ENCODE results near the gene QPCT. TPM values are rescaled to one million over a fixed set of nuclear protein-coding genes. Genes with fewer than 3 reads are reported as not detected.

QPCT gene
- total RNA-seq, 4 donors from 2014 or later, result 2.1 to 13.7 (median 7.2) TPM

DNA sequence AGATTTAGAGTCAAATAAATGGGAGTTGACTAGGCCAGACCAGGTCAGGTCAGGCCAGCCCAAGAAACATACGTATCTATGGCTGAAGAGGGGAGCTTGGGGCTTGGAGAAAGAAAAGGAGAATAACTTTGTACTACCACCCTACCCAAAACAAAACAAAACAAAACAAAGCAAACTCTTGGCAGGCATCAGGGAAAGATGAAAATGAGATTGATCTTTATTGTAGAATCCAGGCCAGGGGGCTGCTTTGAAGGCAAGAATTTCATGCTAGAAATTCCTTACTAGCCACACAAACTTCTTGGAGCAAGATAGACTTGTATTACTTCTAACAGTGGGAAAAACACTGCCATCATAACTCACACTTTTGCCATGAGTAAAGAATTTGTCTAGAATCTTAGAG lies 26.2 kb downstream of the QPCT start:
- Histone ChIP-seq H3K36me3 (no peaks in the 10 kb centered on the region), H3K9me3 (no peaks in the 10 kb centered on the region), H3K27me3 (no peaks in the 10 kb centered on the region), H3K4me1 (no peaks in the 10 kb centered on the region), H3K27ac (no peak overlapping the region), H3K4me3 (no peak overlapping the region)
- intact Hi-C loops (cut with DNase I), result no loop called here
- no peak for DNase-seq
- TF ChIP-seq, protein P1, sequence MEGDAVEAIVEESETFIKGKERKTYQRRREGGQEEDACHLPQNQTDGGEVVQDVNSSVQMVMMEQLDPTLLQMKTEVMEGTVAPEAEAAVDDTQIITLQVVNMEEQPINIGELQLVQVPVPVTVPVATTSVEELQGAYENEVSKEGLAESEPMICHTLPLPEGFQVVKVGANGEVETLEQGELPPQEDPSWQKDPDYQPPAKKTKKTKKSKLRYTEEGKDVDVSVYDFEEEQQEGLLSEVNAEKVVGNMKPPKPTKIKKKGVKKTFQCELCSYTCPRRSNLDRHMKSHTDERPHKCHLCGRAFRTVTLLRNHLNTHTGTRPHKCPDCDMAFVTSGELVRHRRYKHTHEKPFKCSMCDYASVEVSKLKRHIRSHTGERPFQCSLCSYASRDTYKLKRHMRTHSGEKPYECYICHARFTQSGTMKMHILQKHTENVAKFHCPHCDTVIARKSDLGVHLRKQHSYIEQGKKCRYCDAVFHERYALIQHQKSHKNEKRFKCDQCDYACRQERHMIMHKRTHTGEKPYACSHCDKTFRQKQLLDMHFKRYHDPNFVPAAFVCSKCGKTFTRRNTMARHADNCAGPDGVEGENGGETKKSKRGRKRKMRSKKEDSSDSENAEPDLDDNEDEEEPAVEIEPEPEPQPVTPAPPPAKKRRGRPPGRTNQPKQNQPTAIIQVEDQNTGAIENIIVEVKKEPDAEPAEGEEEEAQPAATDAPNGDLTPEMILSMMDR (IDR thresholded peaks at IDR 0.05), result no peak
- TF ChIP-seq POLR2A (IDR thresholded peaks at IDR 0.05), result no peak
- WGBS, 2 donors, result 89 to 100% methylated on average over 1 of the region's 1 CpG

DNA sequence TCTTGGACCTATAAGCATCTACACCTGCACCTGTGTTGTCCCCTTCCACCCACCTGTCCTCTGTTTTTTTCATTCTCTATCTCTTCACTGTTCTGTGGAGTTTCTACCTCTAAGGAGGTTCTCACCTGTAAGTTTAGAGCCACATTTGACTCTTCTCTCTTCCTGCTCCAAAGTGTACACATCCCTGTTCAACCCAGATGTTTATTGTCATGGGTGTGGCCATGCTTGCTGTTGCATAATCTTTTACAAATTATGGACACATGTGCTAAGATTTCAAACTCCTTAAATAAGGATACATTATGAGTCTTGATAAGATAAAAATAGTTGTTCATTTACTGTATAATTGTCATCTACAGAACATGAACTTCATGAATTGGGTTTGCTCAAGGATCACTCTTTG lies 27.6 kb downstream of the QPCT start:
- H3K27me3 ChIP-seq, result no peaks in the 10 kb centered on the region
- no peak for TF ChIP-seq POLR2A (IDR thresholded peaks at IDR 0.05)
- TF ChIP-seq, protein P1 (IDR thresholded peaks at IDR 0.05), result no peak
- H3K27ac ChIP-seq, result no peak overlapping the region
- H3K4me3 ChIP-seq, result no peak overlapping the region
- H3K9me3 ChIP-seq, result no peaks in the 10 kb centered on the region
- DNase-seq, result no peak
- H3K36me3 ChIP-seq, result no peaks in the 10 kb centered on the region
- H3K4me1 ChIP-seq, result peaks cover 0 to 11% (median 5%) of the 10 kb centered on the region in 3 donors
- intact Hi-C loops (cut with DNase I), result no loop called here

DNA sequence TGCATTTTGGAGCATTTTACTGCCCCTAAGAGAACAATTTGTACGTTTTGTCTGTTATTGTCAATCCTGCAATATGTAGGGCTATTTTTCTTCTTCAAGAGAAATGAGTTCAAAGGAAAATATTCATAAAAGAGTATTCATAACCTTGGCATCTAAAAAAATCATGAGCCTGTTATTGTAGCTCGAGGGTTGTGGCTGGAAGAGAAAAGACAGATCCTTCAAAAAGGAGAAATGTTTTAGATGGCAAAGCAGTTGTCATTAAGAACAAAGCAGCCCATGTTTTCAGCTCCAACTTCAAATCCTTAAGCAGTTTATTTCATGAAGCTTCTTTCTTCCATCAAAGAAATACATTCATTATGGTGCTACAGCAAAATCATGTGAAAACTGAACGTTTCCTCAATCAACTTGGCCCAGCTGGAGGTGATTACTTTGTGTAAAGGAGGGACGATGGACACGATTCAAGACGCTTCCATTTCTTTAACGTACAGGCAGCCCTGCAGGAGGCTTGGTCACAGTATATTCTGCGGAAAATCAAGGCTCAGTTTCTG lies 31.4 kb downstream of the QPCT start:
- Histone ChIP-seq H3K27ac (peak overlapping the region in 1 of 4 donors; percentile 45), H3K9me3 (no peaks in the 10 kb centered on the region), H3K27me3 (no peaks in the 10 kb centered on the region), H3K4me3 (no peak overlapping the region), H3K4me1 (peaks cover 0 to 16% (median 5%) of the 10 kb centered on the region in 3 donors), H3K36me3 (no peaks in the 10 kb centered on the region)
- WGBS, 2 donors, result 53 to 54% methylated on average over 8 of the region's 8 CpGs
- intact Hi-C loops (cut with DNase I), result no loop called here
- no peak for DNase-seq
- TF ChIP-seq, protein P1 (IDR thresholded peaks at IDR 0.05), result no peak
- TF ChIP-seq POLR2A (IDR thresholded peaks at IDR 0.05), result no peak

DNA sequence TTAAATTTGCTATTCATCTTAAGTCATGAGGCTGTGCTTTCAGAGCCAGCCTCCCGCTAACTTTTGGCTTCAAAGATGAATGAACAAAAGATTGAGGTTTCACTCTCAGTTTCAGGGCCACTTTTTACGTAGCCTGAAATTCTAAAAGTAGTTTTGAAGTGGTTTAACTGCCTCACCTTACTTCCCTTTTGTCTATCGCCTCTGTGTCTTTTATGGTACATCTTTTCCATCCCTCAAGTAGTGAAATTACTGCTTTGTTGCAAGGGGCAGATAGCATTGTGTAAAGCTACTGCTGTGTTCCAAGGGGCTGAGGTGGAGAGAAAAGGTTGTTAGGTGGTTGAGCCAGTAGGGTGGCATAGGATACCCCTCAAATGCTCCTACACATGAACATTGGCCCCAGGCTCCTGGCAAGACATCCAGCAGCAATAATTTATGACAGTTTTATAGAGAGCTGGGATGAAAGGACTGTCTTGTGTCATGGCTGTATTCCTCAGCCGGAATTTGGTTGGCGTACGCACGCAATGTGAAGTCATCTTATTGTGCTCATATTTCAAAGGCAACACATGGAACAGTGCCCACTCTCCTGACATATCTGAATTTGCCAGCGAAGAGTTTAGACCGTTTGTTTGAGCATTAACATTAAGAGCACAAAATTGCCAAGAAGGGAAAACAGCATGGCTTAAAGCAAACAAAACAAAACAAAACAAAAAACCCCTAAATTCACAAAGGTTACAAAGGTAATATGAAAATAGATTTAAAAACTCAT lies 32.2 kb downstream of the QPCT start:
- DNase-seq, result no peak
- Histone ChIP-seq H3K4me1 (peaks cover 0 to 16% (median 5%) of the 10 kb centered on the region in 3 donors), H3K9me3 (no peaks in the 10 kb centered on the region), H3K27me3 (no peaks in the 10 kb centered on the region), H3K4me3 (peak overlapping the region in 3 of 4 donors; percentile 0 to 28 (median 3)), H3K36me3 (no peaks in the 10 kb centered on the region), H3K27ac (peak overlapping the region in 3 of 4 donors; percentile 11 to 45 (median 37))
- WGBS, 2 donors, result 20 to 32% methylated on average over 9 of the region's 9 CpGs
- TF ChIP-seq POLR2A (IDR thresholded peaks at IDR 0.05), result no peak
- TF ChIP-seq, protein P1 (IDR thresholded peaks at IDR 0.05), result no peak
- intact Hi-C loops (cut with DNase I), result no loop called here

DNA sequence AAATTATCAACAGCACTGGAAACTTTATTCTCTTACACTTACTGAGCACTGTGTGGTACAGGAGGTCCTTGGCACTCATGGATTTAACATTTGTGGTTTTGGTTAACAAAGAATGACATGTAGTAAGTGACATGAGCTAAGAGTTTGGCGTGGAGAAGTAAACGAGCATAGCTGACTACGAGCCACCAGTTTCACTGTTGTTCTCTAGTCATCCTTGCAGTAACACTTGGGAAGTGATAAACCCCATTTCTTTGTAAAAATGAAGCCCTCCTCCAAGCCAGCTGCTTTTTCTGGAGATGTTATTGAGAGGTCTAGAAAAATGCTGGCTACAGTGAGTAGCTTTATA lies 32.7 kb downstream of the QPCT start:
- Histone ChIP-seq H3K36me3 (no peaks in the 10 kb centered on the region), H3K27ac (peak overlapping the region in 3 of 4 donors; percentile 11 to 45 (median 37)), H3K4me1 (peaks cover 0 to 16% (median 5%) of the 10 kb centered on the region in 3 donors), H3K4me3 (peak overlapping the region in 3 of 4 donors; percentile 0 to 28 (median 3)), H3K9me3 (no peaks in the 10 kb centered on the region), H3K27me3 (no peaks in the 10 kb centered on the region)
- intact Hi-C loops (cut with DNase I), result no loop called here
- WGBS, 2 donors, result 16 to 19% methylated on average over 3 of the region's 3 CpGs
- no peak for DNase-seq
- TF ChIP-seq, protein P1 (IDR thresholded peaks at IDR 0.05), result no peak
- no peak for TF ChIP-seq POLR2A (IDR thresholded peaks at IDR 0.05)

Measured in esophagus squamous epithelium (tissue), 5 donors.